ENCODE data around the gene INPP5A.
"Not testable (repeated sequence)": the region's sequence is repeated elsewhere in the genome, so short reads cannot be mapped to it uniquely, and the experiment has no call there.

The INPP5A gene

GRCh38 chr10:132812520-132812919 lies 274.9 kb downstream of the INPP5A start:
- H3K4me3 Mint-ChIP-seq: no peak overlapping the region
- no peak overlapping the region for H3K27ac Mint-ChIP-seq
- H3K27me3 Mint-ChIP-seq: peaks cover 6% of the 10 kb centered on the region
- no peaks in the 10 kb centered on the region for H3K36me3 Mint-ChIP-seq (ENCODE audit: low read depth)
- DNase-seq: no peak
- H3K4me1 Mint-ChIP-seq: no peaks in the 10 kb centered on the region
- no peak for ATAC-seq
- H3K9me3 Mint-ChIP-seq: no peaks in the 10 kb centered on the region

GRCh38 chr10:132813001-132813401 lies 275.4 kb downstream of the INPP5A start:
- Mint-ChIP-seq H3K9me3 (no peaks in the 10 kb centered on the region), H3K4me1 (no peaks in the 10 kb centered on the region), H3K4me3 (no peak overlapping the region), H3K36me3 (ENCODE audit: low read depth) (no peaks in the 10 kb centered on the region), H3K27ac (no peak overlapping the region), H3K27me3 (peaks cover 6% of the 10 kb centered on the region)
- no peak for DNase-seq
- no peak for ATAC-seq

- no peak for DNase-seq
- H3K27me3 Mint-ChIP-seq: peaks cover 9% of the 10 kb centered on the region
- no peak for ATAC-seq
- no peaks in the 10 kb centered on the region for H3K9me3 Mint-ChIP-seq
- H3K4me1 Mint-ChIP-seq: no peaks in the 10 kb centered on the region
- no peaks in the 10 kb centered on the region for H3K36me3 Mint-ChIP-seq (ENCODE audit: low read depth)
- H3K27ac Mint-ChIP-seq: no peak overlapping the region
- H3K4me3 Mint-ChIP-seq: no peak overlapping the region
These were observed 276.2 kb downstream of the INPP5A start for GRCh38 chr10:132813560-132814468.

- ATAC-seq: no peak
- Mint-ChIP-seq H3K4me3 (no peak overlapping the region), H3K36me3 (ENCODE audit: low read depth) (no peaks in the 10 kb centered on the region), H3K4me1 (no peaks in the 10 kb centered on the region), H3K9me3 (no peaks in the 10 kb centered on the region), H3K27me3 (peaks cover 9% of the 10 kb centered on the region), H3K27ac (no peak overlapping the region)
- no peak for DNase-seq
These were observed 276.9 kb downstream of the INPP5A start for GRCh38 chr10:132814469-132814856.

GRCh38 chr10:132815168-132815857 lies 277.7 kb downstream of the INPP5A start:
- Mint-ChIP-seq H3K36me3 (ENCODE audit: low read depth) (no peaks in the 10 kb centered on the region), H3K27ac (no peak overlapping the region), H3K27me3 (peaks cover 11% of the 10 kb centered on the region), H3K9me3 (no peaks in the 10 kb centered on the region), H3K4me1 (no peaks in the 10 kb centered on the region), H3K4me3 (no peak overlapping the region)
- no peak for DNase-seq
- ATAC-seq: no peak

GRCh38 chr10:132816718-132817117 lies 279.1 kb downstream of the INPP5A start:
- no peak for DNase-seq
- H3K36me3 Mint-ChIP-seq (ENCODE audit: low read depth): no peaks in the 10 kb centered on the region
- ATAC-seq: no peak
- H3K9me3 Mint-ChIP-seq: no peaks in the 10 kb centered on the region
- H3K27ac Mint-ChIP-seq: no peak overlapping the region
- H3K4me3 Mint-ChIP-seq: no peak overlapping the region
- H3K27me3 Mint-ChIP-seq: peaks cover 11% of the 10 kb centered on the region
- no peaks in the 10 kb centered on the region for H3K4me1 Mint-ChIP-seq

GRCh38 chr10:132817701-132818211 lies 280.2 kb downstream of the INPP5A start:
- H3K4me3 Mint-ChIP-seq: no peak overlapping the region
- no peak for DNase-seq
- H3K36me3 Mint-ChIP-seq (ENCODE audit: low read depth): no peaks in the 10 kb centered on the region
- no peaks in the 10 kb centered on the region for H3K9me3 Mint-ChIP-seq
- peaks cover 11% of the 10 kb centered on the region for H3K27me3 Mint-ChIP-seq
- H3K27ac Mint-ChIP-seq: no peak overlapping the region
- H3K4me1 Mint-ChIP-seq: no peaks in the 10 kb centered on the region
- no peak for ATAC-seq

- Mint-ChIP-seq H3K4me1 (no peaks in the 10 kb centered on the region), H3K9me3 (no peaks in the 10 kb centered on the region), H3K36me3 (ENCODE audit: low read depth) (no peaks in the 10 kb centered on the region), H3K4me3 (no peak overlapping the region), H3K27ac (no peak overlapping the region), H3K27me3 (peaks cover 11% of the 10 kb centered on the region)
- no peak for ATAC-seq
- DNase-seq: no peak
These were observed 282.5 kb downstream of the INPP5A start for GRCh38 chr10:132820056-132820455.

GRCh38 chr10:132825783-132826523 lies 288.4 kb downstream of the INPP5A start:
- not testable (repeated sequence) for H3K4me3 Mint-ChIP-seq; H3K36me3 Mint-ChIP-seq (ENCODE audit: low read depth); H3K9me3 Mint-ChIP-seq; DNase-seq; ATAC-seq; H3K27me3 Mint-ChIP-seq; H3K4me1 Mint-ChIP-seq
- H3K27ac Mint-ChIP-seq: peak overlapping the region; percentile 54

GRCh38 chr10:132826524-132827422 lies 289.2 kb downstream of the INPP5A start:
- DNase-seq: no peak
- Mint-ChIP-seq H3K4me1 (peaks cover 2% of the 10 kb centered on the region), H3K27ac (no peak overlapping the region), H3K27me3 (no peaks in the 10 kb centered on the region), H3K36me3 (ENCODE audit: low read depth) (peaks cover 5% of the 10 kb centered on the region), H3K9me3 (no peaks in the 10 kb centered on the region), H3K4me3 (no peak overlapping the region)
- no peak for ATAC-seq

- DNase-seq: no peak
- Mint-ChIP-seq H3K4me3 (no peak overlapping the region), H3K27me3 (no peaks in the 10 kb centered on the region), H3K27ac (no peak overlapping the region), H3K36me3 (ENCODE audit: low read depth) (peaks cover 5% of the 10 kb centered on the region), H3K9me3 (no peaks in the 10 kb centered on the region), H3K4me1 (peaks cover 2% of the 10 kb centered on the region)
- no peak for ATAC-seq
These were observed 289.8 kb downstream of the INPP5A start for GRCh38 chr10:132827423-132827789.

GRCh38 chr10:132827861-132828539 lies 290.4 kb downstream of the INPP5A start:
- peak overlapping the region; percentile 4 for H3K4me3 Mint-ChIP-seq
- H3K9me3 Mint-ChIP-seq: no peaks in the 10 kb centered on the region
- H3K27me3 Mint-ChIP-seq: no peaks in the 10 kb centered on the region
- H3K4me1 Mint-ChIP-seq: peaks cover 2% of the 10 kb centered on the region
- no peak overlapping the region for H3K27ac Mint-ChIP-seq
- DNase-seq (no peak), ATAC-seq (no peak)
- H3K36me3 Mint-ChIP-seq (ENCODE audit: low read depth): peaks cover 5% of the 10 kb centered on the region

- Mint-ChIP-seq H3K27me3 (no peaks in the 10 kb centered on the region), H3K9me3 (no peaks in the 10 kb centered on the region), H3K4me3 (no peak overlapping the region), H3K27ac (no peak overlapping the region), H3K36me3 (ENCODE audit: low read depth) (peaks cover 5% of the 10 kb centered on the region), H3K4me1 (peaks cover 2% of the 10 kb centered on the region)
- DNase-seq (no peak), ATAC-seq (no peak)
These were observed 291.1 kb downstream of the INPP5A start for GRCh38 chr10:132828681-132829080.
